Stimulated activated CD4-positive, alpha-beta T cell treated with anti-CD3 and anti-CD28 coated beads, Interleukin-4, amount 100 ng/mL, for 24 hours (primary cell): ENCODE data around the gene MCM7.

ENCODE experiments used
- DNase-seq: peaks from one replicate; pipeline ENCODE4 v3.0.0-alpha.2; 2020

Gene MCM7

GRCh38 chr7:100065452-100066186 lies 35.6 kb downstream of the MCM7 start:
- DNase-seq, result no peak

DNA sequence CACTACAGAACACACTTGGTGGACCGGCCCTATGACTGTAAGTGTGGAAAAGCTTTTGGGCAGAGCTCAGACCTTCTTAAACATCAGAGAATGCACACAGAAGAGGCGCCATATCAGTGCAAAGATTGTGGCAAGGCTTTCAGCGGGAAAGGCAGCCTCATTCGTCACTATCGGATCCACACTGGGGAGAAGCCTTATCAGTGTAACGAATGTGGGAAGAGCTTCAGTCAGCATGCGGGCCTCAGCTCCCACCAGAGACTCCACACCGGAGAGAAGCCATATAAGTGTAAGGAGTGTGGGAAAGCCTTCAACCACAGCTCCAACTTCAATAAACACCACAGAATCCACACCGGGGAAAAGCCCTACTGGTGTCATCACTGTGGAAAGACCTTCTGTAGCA lies 37.0 kb downstream of the MCM7 start:
- DNase-seq, result no peak

- DNase-seq, result no peak
Measured at GRCh38 chr7:100063376-100063775, 37.8 kb downstream of the MCM7 start.

GRCh38 chr7:100061518-100062193 lies 39.5 kb downstream of the MCM7 start:
- DNase-seq, result no peak

GRCh38 chr7:100059251-100059739 lies 41.9 kb downstream of the MCM7 start:
- DNase-seq, result no peak

- DNase-seq, result no peak
Measured at GRCh38 chr7:100057006-100057405, 44.2 kb downstream of the MCM7 start.

DNA sequence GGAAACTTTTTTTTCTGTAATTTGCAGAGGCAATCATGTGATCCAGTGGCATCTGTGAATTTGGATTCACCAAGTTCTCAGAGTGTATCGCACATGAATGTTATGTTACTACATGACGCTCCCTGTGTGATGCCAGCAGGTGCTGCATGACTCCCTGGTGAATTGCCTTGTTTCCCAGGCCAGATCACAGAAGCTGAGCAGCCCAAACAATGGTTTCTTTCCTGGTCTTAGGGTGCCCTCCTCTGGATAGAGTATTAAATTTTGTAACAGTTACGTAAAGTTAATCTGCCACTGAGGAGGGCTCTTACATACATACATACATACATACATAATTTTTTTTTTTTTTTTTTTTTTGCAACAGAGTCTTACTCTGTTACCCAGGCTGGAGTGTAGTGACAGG lies 48.0 kb downstream of the MCM7 start:
- DNase-seq, result peak; percentile 21

- DNase-seq, result no peak
Measured at GRCh38 chr7:100051611-100052010, 49.6 kb downstream of the MCM7 start.

DNA sequence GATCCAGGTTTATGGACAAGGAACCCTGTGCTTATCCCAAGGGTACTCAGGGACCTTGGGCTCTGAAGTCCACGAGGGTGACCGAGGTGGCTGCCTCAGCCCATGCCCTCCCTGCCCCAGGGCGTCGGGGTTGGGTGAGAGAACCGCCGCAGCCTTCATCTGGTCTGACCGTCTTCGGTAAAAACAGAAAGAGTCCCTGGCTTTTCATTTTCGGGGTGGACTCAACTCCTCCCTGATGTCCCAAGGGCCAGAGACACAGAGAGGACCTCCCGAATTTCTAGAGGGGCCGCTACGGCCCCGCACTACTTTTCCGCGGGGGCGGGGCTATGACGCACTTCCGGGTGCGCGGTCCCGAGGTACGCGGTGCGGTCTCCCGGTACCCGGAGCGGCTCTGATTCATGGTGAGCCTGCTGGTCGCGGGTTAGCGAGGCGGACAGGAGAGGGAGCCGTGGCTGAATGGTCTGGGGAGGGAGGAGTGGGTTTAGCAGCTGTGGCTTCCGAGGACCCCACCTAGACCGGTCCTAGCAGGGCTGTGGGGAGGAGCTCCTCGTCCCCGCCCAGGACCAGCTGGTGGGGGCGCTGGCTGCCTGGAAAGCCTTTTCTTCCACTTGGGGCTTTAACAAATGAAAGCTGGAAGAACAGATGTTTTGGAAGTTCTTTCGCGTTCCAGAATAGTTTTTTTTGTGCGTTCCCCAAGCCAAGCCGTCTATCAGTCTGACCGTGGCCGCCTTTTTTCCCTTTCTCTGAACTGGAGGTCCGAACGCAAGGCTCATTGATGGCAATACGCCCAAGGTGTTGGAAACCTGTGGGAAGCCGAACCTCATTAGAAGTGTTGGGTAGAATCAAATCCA lies 51.5 kb downstream of the MCM7 start, which contains the start of gene ZSCAN21:
TSS of gene ZSCAN21 (plus strand) at position 334 of the 851 bp plus-strand sequence. CDS start 7,233 bp downstream, outside the sequence.
- DNase-seq, result peak; percentile 84

GRCh38 chr7:100048680-100049079 lies 52.5 kb downstream of the MCM7 start:
- no peak for DNase-seq

- DNase-seq, result no peak
Measured at GRCh38 chr7:100044718-100045117, 56.5 kb downstream of the MCM7 start.
